ENCODE results near the gene RMND1.
"Not testable (repeated sequence)": the region's sequence is repeated elsewhere in the genome, so short reads cannot be mapped to it uniquely, and the experiment has no call there.

Gene RMND1

GRCh38 chr6:151451950-151452749 is at the start of gene RMND1:
RMND1 (minus strand) TSS chr6:151452126; CDS start chr6:151445811, 6,315 bp downstream.
- peak; percentile 98 to 99 (median 99) for DNase-seq (ENCODE audit: low read depth in 3 of 3)

- no peak for DNase-seq (ENCODE audit: low read depth in 3 of 3)
Measured at GRCh38 chr6:151499551-151499950, 47.6 kb upstream of the RMND1 start.

GRCh38 chr6:151498327-151498726 is 46.4 kb upstream of the RMND1 start:
- DNase-seq (ENCODE audit: low read depth in 3 of 3), result no peak

GRCh38 chr6:151497905-151498304 is 46.0 kb upstream of the RMND1 start:
- DNase-seq (ENCODE audit: low read depth in 3 of 3), result no peak

GRCh38 chr6:151495380-151495779 is 43.5 kb upstream of the RMND1 start:
- no peak for DNase-seq (ENCODE audit: low read depth in 3 of 3)

GRCh38 chr6:151494936-151495320 is 43.0 kb upstream of the RMND1 start:
- DNase-seq (ENCODE audit: low read depth in 3 of 3), result no peak

GRCh38 chr6:151494235-151494935 is 42.5 kb upstream of the RMND1 start:
- no peak for DNase-seq (ENCODE audit: low read depth in 3 of 3)

- DNase-seq (ENCODE audit: low read depth in 3 of 3), result no peak
Measured at GRCh38 chr6:151493804-151494234, 41.9 kb upstream of the RMND1 start, which contains the start of gene CCDC170. CCDC170 (plus strand) TSS chr6:151494017; CDS start chr6:151494129, 112 bp downstream.

GRCh38 chr6:151493161-151493803 is 41.4 kb upstream of the RMND1 start:
- DNase-seq (ENCODE audit: low read depth in 3 of 3), result no peak

GRCh38 chr6:151490996-151491395 is 39.1 kb upstream of the RMND1 start:
- DNase-seq (ENCODE audit: low read depth in 3 of 3), result no peak

GRCh38 chr6:151488226-151488625 is 36.3 kb upstream of the RMND1 start:
- no peak for DNase-seq (ENCODE audit: low read depth in 3 of 3)

GRCh38 chr6:151483994-151484393 is 32.1 kb upstream of the RMND1 start:
- DNase-seq (ENCODE audit: low read depth in 3 of 3), result no peak

GRCh38 chr6:151482290-151482689 is 30.4 kb upstream of the RMND1 start:
- no peak for DNase-seq (ENCODE audit: low read depth in 3 of 3)

GRCh38 chr6:151481786-151482185 is 29.9 kb upstream of the RMND1 start:
- DNase-seq (ENCODE audit: low read depth in 3 of 3), result no peak

- DNase-seq (ENCODE audit: low read depth in 3 of 3), result no peak
Measured at GRCh38 chr6:151478670-151479069, 26.7 kb upstream of the RMND1 start.

GRCh38 chr6:151477726-151478125 is 25.8 kb upstream of the RMND1 start:
- DNase-seq (ENCODE audit: low read depth in 3 of 3), result no peak

- DNase-seq (ENCODE audit: low read depth in 3 of 3), result peak in 1 of 3 experiments; percentile 31
Measured at GRCh38 chr6:151475653-151476523, 24.0 kb upstream of the RMND1 start.

GRCh38 chr6:151464702-151465101 is 12.8 kb upstream of the RMND1 start:
- DNase-seq (ENCODE audit: low read depth in 3 of 3), result no peak

- no peak for DNase-seq (ENCODE audit: low read depth in 3 of 3)
Measured at GRCh38 chr6:151461673-151462072, 9.7 kb upstream of the RMND1 start.

GRCh38 chr6:151455751-151456398 is 3.9 kb upstream of the RMND1 start:
- not testable (repeated sequence) for DNase-seq (ENCODE audit: low read depth in 3 of 3)
